GM12878 (cell line): Measurements from ENCODE around the gene SHISA7. TPM values are rescaled to one million over a fixed set of nuclear protein-coding genes. Genes with fewer than 3 reads are reported as not detected.

ENCODE experiments used
- ATF3 ChIP-seq: IDR thresholded peaks from 2 replicates; pipeline ENCODE4 v1.6.1; 2011; ENCODE audit warnings: low read depth, mild to moderate bottlenecking, low read length, moderate library complexity, borderline replicate concordance; ENCODE audit errors: extremely low read depth
- BACH1 ChIP-seq: fragments of 450-650 bp; IDR thresholded peaks from 2 replicates; pipeline ENCODE4 v1.6.1; 2017; ENCODE audit warnings: mild to moderate bottlenecking, borderline replicate concordance
- CHD2 ChIP-seq: IDR thresholded peaks from 2 replicates; pipeline ENCODE4 v1.6.1; 2011; ENCODE audit warnings: low read depth, low read length, improper control_type of control experiment, borderline replicate concordance
- CHD4 ChIP-seq: fragments of 200-600 bp; sonication (generic); IDR thresholded peaks from 2 replicates; pipeline ENCODE4 v1.6.1; 2016; ENCODE audit warnings: mild to moderate bottlenecking
- ELK1 ChIP-seq: IDR thresholded peaks from 2 replicates; pipeline ENCODE4 v1.6.1; 2012; ENCODE audit warnings: low read depth, low read length, improper control_type of control experiment
- EZH2 ChIP-seq: IDR thresholded peaks from 2 replicates; pipeline ENCODE4 v1.6.1; 2012; ENCODE audit warnings: low read depth, mild to moderate bottlenecking, control low read depth, inconsistent platforms, low read length, borderline replicate concordance; ENCODE audit not compliant: control insufficient read depth
- IRF4 ChIP-seq: IDR thresholded peaks from 2 replicates; pipeline ENCODE4 v1.6.1; 2011; ENCODE audit warnings: low read depth, low read length
- KDM1A ChIP-seq: fragments of 200-600 bp; sonication (generic); IDR thresholded peaks from 2 replicates; pipeline ENCODE4 v1.6.1; 2016; ENCODE audit warnings: borderline replicate concordance
- LARP7 ChIP-seq: fragments of 450-650 bp; IDR thresholded peaks from 2 replicates; pipeline ENCODE4 v1.6.1; 2017; ENCODE audit warnings: mild to moderate bottlenecking
- NFXL1 ChIP-seq: fragments of 450-650 bp; IDR thresholded peaks from 2 replicates; pipeline ENCODE4 v1.6.1; 2017; ENCODE audit warnings: antibody characterized with exemption, mild to moderate bottlenecking, borderline replicate concordance
- NR2C2 ChIP-seq: IDR thresholded peaks from 2 replicates; pipeline ENCODE4 v1.6.1; 2011; ENCODE audit warnings: borderline replicate concordance, low read depth; ENCODE audit not compliant: control insufficient read depth, insufficient read length
- PAX5 ChIP-seq: IDR thresholded peaks from 2 replicates; pipeline ENCODE4 v1.6.1; 2011; ENCODE audit warnings: low read depth, low read length, borderline replicate concordance
- POU2F2 ChIP-seq: IDR thresholded peaks from 3 replicates; pipeline ENCODE4 v1.6.1; 2011; ENCODE audit warnings: low read depth, mild to moderate bottlenecking, low read length, borderline replicate concordance
- RAD51 ChIP-seq: fragments of 450-650 bp; IDR thresholded peaks from 2 replicates; pipeline ENCODE4 v1.6.1; 2016; ENCODE audit warnings: moderate library complexity, mild to moderate bottlenecking, inconsistent platforms
- RCOR1 ChIP-seq: conservative IDR thresholded peaks from 2 replicates; pipeline ENCODE4 v1.6.1; 2012; ENCODE audit warnings: low read depth, low read length, improper control_type of control experiment
- RUNX3 ChIP-seq: IDR thresholded peaks from 2 replicates; pipeline ENCODE4 v1.6.1; 2012; ENCODE audit warnings: low read length, inconsistent platforms
- SPI1 ChIP-seq: IDR thresholded peaks from 2 replicates; pipeline ENCODE4 v1.6.1; 2011; ENCODE audit warnings: low read depth, mild to moderate bottlenecking, low read length, moderate library complexity, borderline replicate concordance; ENCODE audit not compliant: insufficient read depth
- SREBF1 ChIP-seq: IDR thresholded peaks from 2 replicates; pipeline ENCODE4 v1.6.1; 2012; ENCODE audit warnings: mild to moderate bottlenecking, low read length
- SREBF2 ChIP-seq: IDR thresholded peaks from 2 replicates; pipeline ENCODE4 v1.6.1; 2012; ENCODE audit warnings: mild to moderate bottlenecking, low read length
- SUZ12 ChIP-seq: fragments of 200-600 bp; sonication (generic); IDR thresholded peaks from one replicate; pipeline ENCODE4 v1.6.1; 2018; ENCODE audit warnings: antibody characterized with exemption, mild to moderate bottlenecking; ENCODE audit not compliant: unreplicated experiment
- TCF3 ChIP-seq: IDR thresholded peaks from 2 replicates; pipeline ENCODE4 v1.6.1; 2012; ENCODE audit warnings: low read depth, mild to moderate bottlenecking, low read length, borderline replicate concordance; ENCODE audit not compliant: insufficient read depth
- WRNIP1 ChIP-seq: IDR thresholded peaks from 2 replicates; pipeline ENCODE4 v1.6.1; 2011; ENCODE audit warnings: low read depth, low read length, improper control_type of control experiment, borderline replicate concordance
- ZNF384 ChIP-seq: IDR thresholded peaks from 2 replicates; pipeline ENCODE4 v1.6.1; 2012; ENCODE audit warnings: low read depth, mild to moderate bottlenecking, low read length, improper control_type of control experiment, borderline replicate concordance
- polyA plus RNA-seq, 11 experiments: library from polyadenylated mRNA; depleted of rRNA in 4 of 11; unstranded in 6 of 11; stranded (reverse) in 5 of 11; fragments of >200 nt; fragmentation: Nextera tagmentation in 4 of 11; fragmentation: Illumina TruSeq in 1 of 11; extraction: Ambion mirVana in 4 of 11; extraction: Trizol in 1 of 11; gene quantifications; 1 replicate in 1 of 11; 2 replicates in 10 of 11; pipeline versions ENCODE4 v1.2.1 to v1.2.3, GENCODE V29; 2011 to 2016; ENCODE audit warnings: inconsistent platforms in 2 of 11, missing spikeins in 2 of 11, low read depth in 1 of 11
- total RNA-seq, 4 experiments: library from RNA; depleted of rRNA in 3 of 4; stranded (reverse); fragments of >200 nt in 3 of 4; fragmentation: Illumina TruSeq in 1 of 4; extraction: Trizol in 1 of 4; gene quantifications; 2 replicates each; pipeline versions ENCODE4 v1.2.1 to v1.2.3, GENCODE V29; 2013 to 2021
- TF ChIP-seq, protein P1 (sequence below): fragments of 150-350 bp; IDR thresholded peaks from 2 replicates; pipeline ENCODE4 v1.6.1; 2014; ENCODE audit warnings: mild to moderate bottlenecking, low read depth, low read length
- TF ChIP-seq, protein P2 (sequence below): fragments of 450-650 bp; IDR thresholded peaks from 2 replicates; pipeline ENCODE4 v1.6.1; 2018; ENCODE audit warnings: mild to moderate bottlenecking, low read depth, moderate library complexity; ENCODE audit not compliant: partially characterized antibody

The SHISA7 gene
- total and polyA plus RNA-seq, 10 of the 15 experiments (the other 5 are each of a cell fraction or from before 2014, with no cell fraction given) = 0.03 TPM; not detected in 9

- TF ChIP-seq TCF3 (0 out of 2 replicates have a peak, but pooled peaks have one; percentile 16), RAD51 (no peak), NFXL1 (no peak), LARP7 (peak; percentile 41), IRF4 (no peak), CHD4 (no peak), SUZ12 (no peak), CHD2 (no peak), NR2C2 (no peak), SREBF2 (no peak), KDM1A (no peak), EZH2 (no peak), WRNIP1 (no peak), ZNF384 (no peak), PAX5 (0 out of 2 replicates have a peak, but pooled peaks have one; percentile 21), BACH1 (peak; percentile 47; the same call in 1 of the 2 replicates), ELK1 (peak; percentile 73; the same call in 1 of the 2 replicates), SPI1 (peak; percentile 23; the same call in 1 of the 2 replicates), RCOR1 (no peak), SREBF1 (no peak), ATF3 (no peak), RUNX3 (no peak), POU2F2 (no peak)
- TF ChIP-seq, protein P1, sequence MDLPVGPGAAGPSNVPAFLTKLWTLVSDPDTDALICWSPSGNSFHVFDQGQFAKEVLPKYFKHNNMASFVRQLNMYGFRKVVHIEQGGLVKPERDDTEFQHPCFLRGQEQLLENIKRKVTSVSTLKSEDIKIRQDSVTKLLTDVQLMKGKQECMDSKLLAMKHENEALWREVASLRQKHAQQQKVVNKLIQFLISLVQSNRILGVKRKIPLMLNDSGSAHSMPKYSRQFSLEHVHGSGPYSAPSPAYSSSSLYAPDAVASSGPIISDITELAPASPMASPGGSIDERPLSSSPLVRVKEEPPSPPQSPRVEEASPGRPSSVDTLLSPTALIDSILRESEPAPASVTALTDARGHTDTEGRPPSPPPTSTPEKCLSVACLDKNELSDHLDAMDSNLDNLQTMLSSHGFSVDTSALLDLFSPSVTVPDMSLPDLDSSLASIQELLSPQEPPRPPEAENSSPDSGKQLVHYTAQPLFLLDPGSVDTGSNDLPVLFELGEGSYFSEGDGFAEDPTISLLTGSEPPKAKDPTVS = no peak
- TF ChIP-seq, protein P2, sequence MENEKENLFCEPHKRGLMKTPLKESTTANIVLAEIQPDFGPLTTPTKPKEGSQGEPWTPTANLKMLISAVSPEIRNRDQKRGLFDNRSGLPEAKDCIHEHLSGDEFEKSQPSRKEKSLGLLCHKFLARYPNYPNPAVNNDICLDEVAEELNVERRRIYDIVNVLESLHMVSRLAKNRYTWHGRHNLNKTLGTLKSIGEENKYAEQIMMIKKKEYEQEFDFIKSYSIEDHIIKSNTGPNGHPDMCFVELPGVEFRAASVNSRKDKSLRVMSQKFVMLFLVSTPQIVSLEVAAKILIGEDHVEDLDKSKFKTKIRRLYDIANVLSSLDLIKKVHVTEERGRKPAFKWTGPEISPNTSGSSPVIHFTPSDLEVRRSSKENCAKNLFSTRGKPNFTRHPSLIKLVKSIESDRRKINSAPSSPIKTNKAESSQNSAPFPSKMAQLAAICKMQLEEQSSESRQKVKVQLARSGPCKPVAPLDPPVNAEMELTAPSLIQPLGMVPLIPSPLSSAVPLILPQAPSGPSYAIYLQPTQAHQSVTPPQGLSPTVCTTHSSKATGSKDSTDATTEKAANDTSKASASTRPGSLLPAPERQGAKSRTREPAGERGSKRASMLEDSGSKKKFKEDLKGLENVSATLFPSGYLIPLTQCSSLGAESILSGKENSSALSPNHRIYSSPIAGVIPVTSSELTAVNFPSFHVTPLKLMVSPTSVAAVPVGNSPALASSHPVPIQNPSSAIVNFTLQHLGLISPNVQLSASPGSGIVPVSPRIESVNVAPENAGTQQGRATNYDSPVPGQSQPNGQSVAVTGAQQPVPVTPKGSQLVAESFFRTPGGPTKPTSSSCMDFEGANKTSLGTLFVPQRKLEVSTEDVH = no peak
Observed at GRCh38 chr19:55484593-55485438, 41.7 kb upstream of the SHISA7 start, which contains the start of gene NAT14 (continued).
